ENCODE measurements around the gene TGFB1.

TGFB1 gene

DNA sequence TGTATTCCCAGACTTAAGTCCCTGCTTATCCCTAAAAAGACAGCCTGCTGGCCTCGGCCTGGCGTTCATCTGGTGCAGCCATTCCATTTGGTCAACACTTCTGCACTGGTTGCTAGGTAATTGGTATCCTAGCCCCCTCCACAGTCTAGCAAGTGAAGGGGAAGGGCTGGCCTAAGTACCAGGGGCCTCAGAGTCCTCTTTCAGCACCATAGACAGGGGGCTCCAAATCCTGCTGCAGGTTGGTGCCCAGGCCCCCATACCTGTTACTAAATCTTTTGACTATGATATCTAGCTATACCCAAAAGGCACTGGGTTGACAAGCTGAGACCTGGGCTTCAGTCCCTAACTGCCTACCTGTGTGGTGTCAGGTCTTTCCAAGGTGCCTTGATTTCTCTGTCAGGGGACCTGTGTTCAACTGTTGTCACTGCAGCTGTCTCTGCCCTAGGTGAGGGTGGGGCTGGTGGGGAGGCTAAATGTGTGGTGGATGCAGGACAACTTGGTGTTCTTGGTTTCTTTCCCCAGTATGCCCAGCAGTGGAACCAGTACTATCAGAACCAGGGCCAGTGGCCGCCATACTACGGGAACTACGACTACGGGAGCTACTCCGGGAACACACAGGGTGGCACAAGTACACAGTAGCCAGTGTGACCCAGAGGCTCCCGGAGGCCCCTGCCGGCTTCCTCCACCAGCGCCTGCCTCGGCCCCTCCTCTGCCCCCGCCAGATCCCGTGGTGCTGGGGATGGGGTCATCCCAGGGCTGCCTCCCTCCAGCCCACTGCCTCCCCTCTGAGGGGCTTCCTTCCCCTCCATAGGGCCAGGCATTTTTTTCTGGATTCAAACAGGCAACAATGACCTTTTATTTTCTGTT is 47.6 kb downstream of the TGFB1 start:
- TF ChIP-seq, protein P1, sequence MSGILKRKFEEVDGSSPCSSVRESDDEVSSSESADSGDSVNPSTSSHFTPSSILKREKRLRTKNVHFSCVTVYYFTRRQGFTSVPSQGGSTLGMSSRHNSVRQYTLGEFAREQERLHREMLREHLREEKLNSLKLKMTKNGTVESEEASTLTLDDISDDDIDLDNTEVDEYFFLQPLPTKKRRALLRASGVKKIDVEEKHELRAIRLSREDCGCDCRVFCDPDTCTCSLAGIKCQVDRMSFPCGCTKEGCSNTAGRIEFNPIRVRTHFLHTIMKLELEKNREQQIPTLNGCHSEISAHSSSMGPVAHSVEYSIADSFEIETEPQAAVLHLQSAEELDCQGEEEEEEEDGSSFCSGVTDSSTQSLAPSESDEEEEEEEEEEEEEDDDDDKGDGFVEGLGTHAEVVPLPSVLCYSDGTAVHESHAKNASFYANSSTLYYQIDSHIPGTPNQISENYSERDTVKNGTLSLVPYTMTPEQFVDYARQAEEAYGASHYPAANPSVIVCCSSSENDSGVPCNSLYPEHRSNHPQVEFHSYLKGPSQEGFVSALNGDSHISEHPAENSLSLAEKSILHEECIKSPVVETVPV (CRISPR knock-in tag; IDR thresholded peaks at IDR 0.05) = no peak
- TF ChIP-seq GLIS3 (CRISPR knock-in tag; IDR thresholded peaks at IDR 0.05) (no peak), TCF4 (CRISPR knock-in tag; IDR thresholded peaks at IDR 0.05; ENCODE audit: borderline replicate concordance) (no peak)
- TF ChIP-seq, protein P2, sequence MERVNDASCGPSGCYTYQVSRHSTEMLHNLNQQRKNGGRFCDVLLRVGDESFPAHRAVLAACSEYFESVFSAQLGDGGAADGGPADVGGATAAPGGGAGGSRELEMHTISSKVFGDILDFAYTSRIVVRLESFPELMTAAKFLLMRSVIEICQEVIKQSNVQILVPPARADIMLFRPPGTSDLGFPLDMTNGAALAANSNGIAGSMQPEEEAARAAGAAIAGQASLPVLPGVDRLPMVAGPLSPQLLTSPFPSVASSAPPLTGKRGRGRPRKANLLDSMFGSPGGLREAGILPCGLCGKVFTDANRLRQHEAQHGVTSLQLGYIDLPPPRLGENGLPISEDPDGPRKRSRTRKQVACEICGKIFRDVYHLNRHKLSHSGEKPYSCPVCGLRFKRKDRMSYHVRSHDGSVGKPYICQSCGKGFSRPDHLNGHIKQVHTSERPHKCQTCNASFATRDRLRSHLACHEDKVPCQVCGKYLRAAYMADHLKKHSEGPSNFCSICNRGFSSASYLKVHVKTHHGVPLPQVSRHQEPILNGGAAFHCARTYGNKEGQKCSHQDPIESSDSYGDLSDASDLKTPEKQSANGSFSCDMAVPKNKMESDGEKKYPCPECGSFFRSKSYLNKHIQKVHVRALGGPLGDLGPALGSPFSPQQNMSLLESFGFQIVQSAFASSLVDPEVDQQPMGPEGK (CRISPR knock-in tag; IDR thresholded peaks at IDR 0.05; ENCODE audit: borderline replicate concordance) = no peak
- ATAC-seq = no peak

DNA sequence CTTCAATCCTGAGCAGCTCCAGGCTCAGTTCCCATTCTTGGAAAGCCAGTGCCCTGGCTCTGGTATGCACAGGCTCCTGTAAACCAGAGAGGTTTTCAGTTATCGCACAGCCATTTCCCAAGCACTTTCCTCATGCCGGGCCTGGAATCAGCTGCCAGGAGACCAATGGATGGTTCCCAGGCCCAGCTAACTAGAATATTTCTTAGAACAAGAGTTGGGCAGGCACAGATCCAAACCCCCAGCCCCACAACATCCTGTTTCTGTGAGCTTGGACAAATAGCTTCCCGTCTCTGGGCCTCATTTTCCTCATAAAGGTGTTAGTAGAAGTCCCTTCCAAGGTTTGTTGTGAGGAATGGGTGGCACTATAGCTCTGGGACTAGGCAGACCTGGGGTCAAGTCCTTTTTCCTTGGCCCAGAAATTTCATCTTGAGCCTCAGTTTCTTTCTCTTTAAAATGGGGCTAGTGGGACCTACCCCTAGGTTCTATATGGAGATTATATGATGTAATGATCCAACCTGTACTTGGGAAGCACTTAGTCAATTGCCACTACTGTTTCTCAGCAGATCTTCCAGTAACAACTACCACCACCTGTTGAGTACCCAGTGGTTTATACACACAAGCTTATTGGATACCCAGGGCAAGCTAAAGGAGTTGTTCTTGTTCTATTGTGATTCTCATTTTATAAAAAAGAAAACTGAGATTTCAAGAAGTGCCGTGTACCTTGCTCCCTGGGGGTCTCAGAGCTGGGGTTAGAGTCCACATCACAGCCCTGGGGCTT is 48.8 kb downstream of the TGFB1 start:
- no peak for ATAC-seq
- TF ChIP-seq ARNTL (CRISPR knock-in tag; IDR thresholded peaks at IDR 0.05; ENCODE audit: borderline replicate concordance, low read depth) (no peak), ZFP3 (CRISPR knock-in tag; IDR thresholded peaks at IDR 0.05) (no peak), ZC3H10 (CRISPR knock-in tag; IDR thresholded peaks at IDR 0.05) (no peak), TOX (CRISPR knock-in tag; IDR thresholded peaks at IDR 0.05; ENCODE audit: borderline replicate concordance) (no peak), ZNF565 (CRISPR knock-in tag; conservative IDR thresholded peaks at IDR 0.05; ENCODE audit: low read depth) (no peak), ZNF8 (CRISPR knock-in tag; IDR thresholded peaks at IDR 0.05) (no peak), ZNF70 (CRISPR knock-in tag; IDR thresholded peaks at IDR 0.05) (no peak), SNAI2 (CRISPR knock-in tag; IDR thresholded peaks at IDR 0.05) (no peak), CSDC2 (CRISPR knock-in tag; IDR thresholded peaks at IDR 0.05) (no peak)
- TF ChIP-seq, protein P3, sequence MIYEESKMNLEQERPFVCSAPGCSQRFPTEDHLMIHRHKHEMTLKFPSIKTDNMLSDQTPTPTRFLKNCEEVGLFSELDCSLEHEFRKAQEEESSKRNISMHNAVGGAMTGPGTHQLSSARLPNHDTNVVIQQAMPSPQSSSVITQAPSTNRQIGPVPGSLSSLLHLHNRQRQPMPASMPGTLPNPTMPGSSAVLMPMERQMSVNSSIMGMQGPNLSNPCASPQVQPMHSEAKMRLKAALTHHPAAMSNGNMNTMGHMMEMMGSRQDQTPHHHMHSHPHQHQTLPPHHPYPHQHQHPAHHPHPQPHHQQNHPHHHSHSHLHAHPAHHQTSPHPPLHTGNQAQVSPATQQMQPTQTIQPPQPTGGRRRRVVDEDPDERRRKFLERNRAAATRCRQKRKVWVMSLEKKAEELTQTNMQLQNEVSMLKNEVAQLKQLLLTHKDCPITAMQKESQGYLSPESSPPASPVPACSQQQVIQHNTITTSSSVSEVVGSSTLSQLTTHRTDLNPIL (CRISPR knock-in tag; IDR thresholded peaks at IDR 0.05; ENCODE audit: low read depth) = no peak
- TF ChIP-seq, protein P4, sequence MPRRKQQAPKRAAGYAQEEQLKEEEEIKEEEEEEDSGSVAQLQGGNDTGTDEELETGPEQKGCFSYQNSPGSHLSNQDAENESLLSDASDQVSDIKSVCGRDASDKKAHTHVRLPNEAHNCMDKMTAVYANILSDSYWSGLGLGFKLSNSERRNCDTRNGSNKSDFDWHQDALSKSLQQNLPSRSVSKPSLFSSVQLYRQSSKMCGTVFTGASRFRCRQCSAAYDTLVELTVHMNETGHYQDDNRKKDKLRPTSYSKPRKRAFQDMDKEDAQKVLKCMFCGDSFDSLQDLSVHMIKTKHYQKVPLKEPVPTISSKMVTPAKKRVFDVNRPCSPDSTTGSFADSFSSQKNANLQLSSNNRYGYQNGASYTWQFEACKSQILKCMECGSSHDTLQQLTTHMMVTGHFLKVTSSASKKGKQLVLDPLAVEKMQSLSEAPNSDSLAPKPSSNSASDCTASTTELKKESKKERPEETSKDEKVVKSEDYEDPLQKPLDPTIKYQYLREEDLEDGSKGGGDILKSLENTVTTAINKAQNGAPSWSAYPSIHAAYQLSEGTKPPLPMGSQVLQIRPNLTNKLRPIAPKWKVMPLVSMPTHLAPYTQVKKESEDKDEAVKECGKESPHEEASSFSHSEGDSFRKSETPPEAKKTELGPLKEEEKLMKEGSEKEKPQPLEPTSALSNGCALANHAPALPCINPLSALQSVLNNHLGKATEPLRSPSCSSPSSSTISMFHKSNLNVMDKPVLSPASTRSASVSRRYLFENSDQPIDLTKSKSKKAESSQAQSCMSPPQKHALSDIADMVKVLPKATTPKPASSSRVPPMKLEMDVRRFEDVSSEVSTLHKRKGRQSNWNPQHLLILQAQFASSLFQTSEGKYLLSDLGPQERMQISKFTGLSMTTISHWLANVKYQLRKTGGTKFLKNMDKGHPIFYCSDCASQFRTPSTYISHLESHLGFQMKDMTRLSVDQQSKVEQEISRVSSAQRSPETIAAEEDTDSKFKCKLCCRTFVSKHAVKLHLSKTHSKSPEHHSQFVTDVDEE (CRISPR knock-in tag; IDR thresholded peaks at IDR 0.05) = no peak
- TF ChIP-seq, protein P1 (CRISPR knock-in tag; IDR thresholded peaks at IDR 0.05) = no peak
- TF ChIP-seq, protein P2 (CRISPR knock-in tag; IDR thresholded peaks at IDR 0.05; ENCODE audit: borderline replicate concordance) = no peak

DNA sequence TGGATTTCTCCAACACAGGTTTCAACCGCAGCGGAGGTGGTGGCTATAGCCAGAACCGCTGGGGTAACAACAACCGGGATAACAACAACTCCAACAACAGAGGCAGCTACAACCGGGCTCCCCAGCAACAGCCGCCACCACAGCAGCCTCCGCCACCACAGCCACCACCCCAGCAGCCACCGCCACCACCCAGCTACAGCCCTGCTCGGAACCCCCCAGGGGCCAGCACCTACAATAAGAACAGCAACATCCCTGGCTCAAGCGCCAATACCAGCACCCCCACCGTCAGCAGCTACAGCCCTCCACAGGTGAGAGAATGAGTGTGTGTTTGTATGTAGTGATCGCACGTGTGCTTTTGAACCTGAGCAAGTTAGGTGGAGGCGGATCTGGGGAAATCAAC is 49.8 kb downstream of the TGFB1 start:
- ATAC-seq = no peak
- TF ChIP-seq SNAI2 (CRISPR knock-in tag; IDR thresholded peaks at IDR 0.05) (no peak), ZFP3 (CRISPR knock-in tag; IDR thresholded peaks at IDR 0.05) (no peak), ESRRG (CRISPR knock-in tag; IDR thresholded peaks at IDR 0.05) (no peak), CSDC2 (CRISPR knock-in tag; IDR thresholded peaks at IDR 0.05) (no peak), ZNF8 (CRISPR knock-in tag; IDR thresholded peaks at IDR 0.05) (no peak), PPARA (CRISPR knock-in tag; IDR thresholded peaks at IDR 0.05; ENCODE audit: borderline replicate concordance) (no peak), ZC3H10 (CRISPR knock-in tag; IDR thresholded peaks at IDR 0.05) (no peak), ZFP30 (CRISPR knock-in tag; IDR thresholded peaks at IDR 0.05) (no peak), GLIS3 (CRISPR knock-in tag; IDR thresholded peaks at IDR 0.05) (no peak), OSR1 (CRISPR knock-in tag; IDR thresholded peaks at IDR 0.05) (no peak), ARNTL (CRISPR knock-in tag; IDR thresholded peaks at IDR 0.05; ENCODE audit: borderline replicate concordance, low read depth) (no peak)
- TF ChIP-seq, protein P5, sequence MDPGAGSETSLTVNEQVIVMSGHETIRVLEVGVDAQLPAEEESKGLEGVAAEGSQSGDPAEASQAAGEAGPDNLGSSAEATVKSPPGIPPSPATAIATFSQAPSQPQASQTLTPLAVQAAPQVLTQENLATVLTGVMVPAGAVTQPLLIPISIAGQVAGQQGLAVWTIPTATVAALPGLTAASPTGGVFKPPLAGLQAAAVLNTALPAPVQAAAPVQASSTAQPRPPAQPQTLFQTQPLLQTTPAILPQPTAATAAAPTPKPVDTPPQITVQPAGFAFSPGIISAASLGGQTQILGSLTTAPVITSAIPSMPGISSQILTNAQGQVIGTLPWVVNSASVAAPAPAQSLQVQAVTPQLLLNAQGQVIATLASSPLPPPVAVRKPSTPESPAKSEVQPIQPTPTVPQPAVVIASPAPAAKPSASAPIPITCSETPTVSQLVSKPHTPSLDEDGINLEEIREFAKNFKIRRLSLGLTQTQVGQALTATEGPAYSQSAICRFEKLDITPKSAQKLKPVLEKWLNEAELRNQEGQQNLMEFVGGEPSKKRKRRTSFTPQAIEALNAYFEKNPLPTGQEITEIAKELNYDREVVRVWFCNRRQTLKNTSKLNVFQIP (CRISPR knock-in tag; IDR thresholded peaks at IDR 0.05; ENCODE audit: borderline replicate concordance, low read depth) = no peak
- TF ChIP-seq, protein P1 (CRISPR knock-in tag; IDR thresholded peaks at IDR 0.05) = no peak
